Left lung (tissue), 10 donors: ENCODE data around the gene KIAA2012. TPM values are rescaled to one million over a fixed set of nuclear protein-coding genes. Genes with fewer than 3 reads are reported as not detected.

ENCODE experiments used
- ATAC-seq: fragments of 200-7000 bp; cut with Tn5 transposase; one replicate; pipeline ENCODE4 v1.9.1; 2020; ENCODE audit warnings: moderate library complexity
- DNase-seq, 4 donors: peaks; one replicate each; pipeline ENCODE4 v3.0.0-alpha.2; 2013 to 2020
- H3K27ac ChIP-seq, 2 donors: fragments of 200-600 bp; sonication (generic) in 1 of 2; one replicate each; pipeline versions ENCODE4 v1.5.0 to v1.8.0; 2020 to 2021
- H3K27me3 ChIP-seq, 2 donors: fragments of 200-600 bp; sonication (generic) in 1 of 2; one replicate each; pipeline versions ENCODE4 v1.5.0 to v1.8.0; 2020 to 2021
- H3K36me3 ChIP-seq, 2 donors: fragments of 200-600 bp; sonication (generic) in 1 of 2; one replicate each; pipeline versions ENCODE4 v1.5.0 to v1.8.0; 2020 to 2021
- H3K4me1 ChIP-seq, 2 donors: fragments of 200-600 bp; one replicate each; pipeline ENCODE4 v1.8.0; 2021
- H3K4me3 ChIP-seq, 2 donors: fragments of 200-600 bp; sonication (generic) in 1 of 2; one replicate each; pipeline versions ENCODE4 v1.5.0 to v1.8.0; 2020 to 2021; ENCODE audit warnings: mild to moderate bottlenecking in 1 of 2
- H3K9me3 ChIP-seq, 2 donors: fragments of 200-600 bp; sonication (generic) in 1 of 2; one replicate each; pipeline versions ENCODE4 v1.5.0 to v1.8.0; 2020 to 2021
- CTCF ChIP-seq, 2 donors: fragments of 200-600 bp; sonication (generic) in 1 of 2; IDR thresholded peaks; one replicate each; pipeline versions ENCODE4 v1.5.0 to v1.8.0; 2021; ENCODE audit warnings: antibody characterized with exemption in 2 of 2
- intact Hi-C, 2 donors: fragments of 100-400 bp; cut with DNase I; formaldehyde crosslinking; loops; one replicate each; pipeline versions ENCODE4 v1.11.2 to v1.14.2; 2022
- polyA plus RNA-seq, 6 donors: library from polyadenylated mRNA; unstranded; fragments of 120-200 nt; gene quantifications; one replicate each; pipeline ENCODE4 v1.2.1, GENCODE V29; 2013; ENCODE audit not compliant: insufficient read length in 6 of 6
- total RNA-seq, 2 donors: library from RNA; stranded (reverse); fragmentation: NEBNext Ultra II Directional; extraction: Animal tissue kit (Norgen Biotek cat#: 25700); gene quantifications; one replicate each; pipeline ENCODE4 v1.2.1, GENCODE V29; 2021
- donor health status: DM: no; HTN: yes; CAD: no.
- donor health status: DM: no; HTN: no; CAD: no.

The KIAA2012 gene
- total and polyA plus RNA-seq, 8 donors: 0.46 to 2.8 (median 1.5) TPM; not detected in 1

- H3K4me3 ChIP-seq: no peak overlapping the region
- TF ChIP-seq CTCF (IDR thresholded peaks at IDR 0.05): no peak
- H3K36me3 ChIP-seq: no peaks in the 10 kb centered on the region
- H3K4me1 ChIP-seq: peaks cover 0 to 2% of the 10 kb centered on the region in 2 donors
- H3K27me3 ChIP-seq: no peaks in the 10 kb centered on the region
- intact Hi-C loops: no loop called here
- H3K27ac ChIP-seq: no peak overlapping the region
- H3K9me3 ChIP-seq: no peaks in the 10 kb centered on the region
- DNase-seq (no peak), ATAC-seq (no peak)
Measured at GRCh38 chr2:202065876-202066275, 7.2 kb upstream of the KIAA2012 start.

- TF ChIP-seq CTCF (IDR thresholded peaks at IDR 0.05): no peak
- H3K9me3 ChIP-seq: no peaks in the 10 kb centered on the region
- H3K27me3 ChIP-seq: no peaks in the 10 kb centered on the region
- DNase-seq (no peak), ATAC-seq (no peak)
- H3K27ac ChIP-seq: no peak overlapping the region
- intact Hi-C loops: no loop called here
- H3K36me3 ChIP-seq: no peaks in the 10 kb centered on the region
- H3K4me3 ChIP-seq: no peak overlapping the region
- H3K4me1 ChIP-seq: peaks cover 0 to 2% of the 10 kb centered on the region in 2 donors
Measured at GRCh38 chr2:202066875-202067274, 6.2 kb upstream of the KIAA2012 start.

- ATAC-seq: no peak
Measured at GRCh38 chr2:202067589-202067988, 5.5 kb upstream of the KIAA2012 start.

GRCh38 chr2:202069170-202070067, 3.6 kb upstream of the KIAA2012 start:
- Histone ChIP-seq H3K9me3 (no peaks in the 10 kb centered on the region), H3K4me3 (no peak overlapping the region), H3K4me1 (peaks cover 0 to 2% of the 10 kb centered on the region in 2 donors), H3K36me3 (no peaks in the 10 kb centered on the region), H3K27me3 (no peaks in the 10 kb centered on the region), H3K27ac (no peak overlapping the region)
- ATAC-seq (peak; percentile 37), DNase-seq (peak in 1 of 4 donors; percentile 38)
- no peak for TF ChIP-seq CTCF (IDR thresholded peaks at IDR 0.05)
- intact Hi-C loops: no loop called here

More at GRCh38 chr2:202067589-202067988, 5.5 kb upstream of the KIAA2012 start:
- intact Hi-C loops: no loop called here
- no peak for DNase-seq
- Histone ChIP-seq H3K27me3 (no peaks in the 10 kb centered on the region), H3K4me1 (peaks cover 0 to 2% of the 10 kb centered on the region in 2 donors), H3K27ac (no peak overlapping the region), H3K36me3 (no peaks in the 10 kb centered on the region), H3K4me3 (no peak overlapping the region), H3K9me3 (no peaks in the 10 kb centered on the region)
- TF ChIP-seq CTCF (IDR thresholded peaks at IDR 0.05): no peak

GRCh38 chr2:202071107-202071506, 1.9 kb upstream of the KIAA2012 start:
- no peak for TF ChIP-seq CTCF (IDR thresholded peaks at IDR 0.05)
- Histone ChIP-seq H3K36me3 (no peaks in the 10 kb centered on the region), H3K4me3 (no peak overlapping the region), H3K27me3 (no peaks in the 10 kb centered on the region), H3K4me1 (no peaks in the 10 kb centered on the region), H3K9me3 (no peaks in the 10 kb centered on the region), H3K27ac (no peak overlapping the region)
- intact Hi-C loops: no loop called here
- DNase-seq: no peak
- no peak for ATAC-seq
